D721Med (cell line): ENCODE measurements around the gene TMTC4.
"Not testable (repeated sequence)": the region's sequence is repeated elsewhere in the genome, so short reads cannot be mapped to it uniquely, and the experiment has no call there.

Source experiments
- DNase-seq: peaks from one replicate; pipeline ENCODE4 v3.0.0; 2011; ENCODE audit warnings: low spot score; ENCODE audit not compliant: insufficient read length
- FAIRE-seq: peaks from 2 replicates; lab custom pipeline; 2011; peaks lifted over from hg19 to GRCh38; lab: Jason Lieb, UNC
- TF ChIP-seq, protein P1 (sequence below): IDR thresholded peaks from 2 replicates; pipeline ENCODE4 v1.5.1; 2012; ENCODE audit warnings: mild to moderate bottlenecking, control low read depth; ENCODE audit not compliant: insufficient read depth; ENCODE audit errors: missing control alignments

The TMTC4 gene

DNA sequence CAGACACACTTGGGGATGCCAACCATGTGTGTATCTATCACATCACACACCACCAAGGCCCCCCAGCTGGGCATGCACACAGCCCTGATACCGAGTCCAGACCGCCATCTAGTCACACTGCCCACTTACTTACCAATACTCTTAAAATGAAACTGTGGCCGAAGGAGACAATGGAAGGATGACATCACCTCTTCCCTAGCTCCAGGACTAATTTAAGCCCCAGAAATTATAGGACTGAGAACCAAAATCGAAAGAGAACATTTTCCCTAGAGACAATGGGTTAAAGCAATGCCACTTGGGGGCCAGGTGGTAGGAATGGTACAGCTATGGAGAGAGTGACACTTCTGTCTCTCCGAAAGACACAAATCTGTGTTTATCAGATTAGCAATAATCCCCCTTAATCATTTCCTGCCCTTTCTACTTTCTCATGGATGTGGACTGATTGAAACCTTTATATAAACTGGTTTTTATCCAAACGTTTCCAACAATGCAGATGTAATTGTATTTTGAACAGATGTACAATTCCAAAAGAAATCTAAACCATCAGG, 85.3 kb downstream of the TMTC4 start:
- TF ChIP-seq, protein P1, sequence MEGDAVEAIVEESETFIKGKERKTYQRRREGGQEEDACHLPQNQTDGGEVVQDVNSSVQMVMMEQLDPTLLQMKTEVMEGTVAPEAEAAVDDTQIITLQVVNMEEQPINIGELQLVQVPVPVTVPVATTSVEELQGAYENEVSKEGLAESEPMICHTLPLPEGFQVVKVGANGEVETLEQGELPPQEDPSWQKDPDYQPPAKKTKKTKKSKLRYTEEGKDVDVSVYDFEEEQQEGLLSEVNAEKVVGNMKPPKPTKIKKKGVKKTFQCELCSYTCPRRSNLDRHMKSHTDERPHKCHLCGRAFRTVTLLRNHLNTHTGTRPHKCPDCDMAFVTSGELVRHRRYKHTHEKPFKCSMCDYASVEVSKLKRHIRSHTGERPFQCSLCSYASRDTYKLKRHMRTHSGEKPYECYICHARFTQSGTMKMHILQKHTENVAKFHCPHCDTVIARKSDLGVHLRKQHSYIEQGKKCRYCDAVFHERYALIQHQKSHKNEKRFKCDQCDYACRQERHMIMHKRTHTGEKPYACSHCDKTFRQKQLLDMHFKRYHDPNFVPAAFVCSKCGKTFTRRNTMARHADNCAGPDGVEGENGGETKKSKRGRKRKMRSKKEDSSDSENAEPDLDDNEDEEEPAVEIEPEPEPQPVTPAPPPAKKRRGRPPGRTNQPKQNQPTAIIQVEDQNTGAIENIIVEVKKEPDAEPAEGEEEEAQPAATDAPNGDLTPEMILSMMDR, result no peak
- FAIRE-seq (peak; percentile 94), DNase-seq (peak; percentile 55)

DNA sequence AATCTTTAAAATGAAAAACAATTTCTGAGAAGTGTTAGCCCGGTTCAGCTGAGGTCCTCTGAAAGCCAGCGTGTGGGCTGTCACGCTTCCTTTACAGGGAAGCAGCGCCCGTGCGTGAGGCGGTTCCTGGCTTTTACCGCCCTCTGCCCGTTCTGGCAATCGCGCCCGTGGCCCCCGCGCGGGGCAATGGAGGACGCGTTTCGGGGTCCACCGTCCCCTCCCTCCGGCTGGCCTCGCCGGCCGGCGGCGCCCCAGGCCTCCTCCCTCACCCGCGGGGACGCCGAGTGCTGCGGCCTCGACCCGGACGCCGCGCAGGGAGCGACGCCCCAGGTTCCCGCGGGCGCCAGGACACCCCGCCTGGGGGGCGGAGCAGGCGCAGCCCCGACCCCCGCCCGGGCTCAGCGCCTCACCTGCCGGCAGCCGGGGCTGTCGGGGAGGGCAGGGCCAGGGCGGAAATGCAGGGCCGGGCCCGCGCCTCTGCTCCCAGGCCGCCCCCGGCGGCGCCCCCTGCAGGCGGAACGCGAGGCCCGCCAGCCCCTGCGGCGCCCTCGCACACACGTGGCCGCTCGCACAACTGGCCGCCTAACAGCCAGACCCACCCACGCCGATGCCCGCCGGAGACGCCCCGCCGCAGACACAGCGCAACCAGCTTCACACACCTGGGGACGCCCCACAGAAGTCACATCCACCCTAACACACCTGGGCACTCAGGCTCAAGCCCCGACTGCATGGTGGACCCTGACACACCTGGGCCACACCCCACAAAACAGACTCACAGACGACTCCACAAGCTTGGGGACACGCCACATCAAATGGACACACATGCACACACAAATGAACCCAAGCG, 86.0 kb downstream of the TMTC4 start, which contains the start of gene GGACT:
Gene GGACT (minus strand): TSS at position 459 of the 847 bp plus-strand sequence. CDS start 56,198 bp downstream, outside the sequence.
- DNase-seq (peak; percentile 46), FAIRE-seq (no peak)

DNA sequence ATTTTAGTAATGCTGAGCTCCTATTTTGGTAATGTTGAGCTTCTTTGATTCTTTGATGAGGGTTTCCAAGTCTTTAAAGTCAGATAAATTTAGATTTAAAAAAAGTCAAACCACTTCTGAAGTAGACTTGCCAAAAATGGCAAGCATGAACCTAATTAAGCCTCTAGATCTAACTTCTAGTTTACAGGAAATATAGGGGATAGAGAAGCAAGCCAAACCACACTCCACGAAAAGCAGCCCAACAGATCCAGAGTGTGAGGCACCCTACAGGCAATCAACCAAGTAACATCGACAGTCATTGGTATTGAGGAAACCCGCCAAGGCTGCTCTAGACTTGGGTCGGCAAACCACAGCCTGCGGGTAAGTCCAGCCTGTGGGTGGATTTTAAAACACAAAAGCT, 89.7 kb downstream of the TMTC4 start:
- TF ChIP-seq, protein P1, result no peak
- DNase-seq (no peak), FAIRE-seq (no peak)

More for the DNA sequence above, 86.0 kb downstream of the TMTC4 start, which contains the start of gene GGACT:
- TF ChIP-seq, protein P1, result peak; percentile 41

DNA sequence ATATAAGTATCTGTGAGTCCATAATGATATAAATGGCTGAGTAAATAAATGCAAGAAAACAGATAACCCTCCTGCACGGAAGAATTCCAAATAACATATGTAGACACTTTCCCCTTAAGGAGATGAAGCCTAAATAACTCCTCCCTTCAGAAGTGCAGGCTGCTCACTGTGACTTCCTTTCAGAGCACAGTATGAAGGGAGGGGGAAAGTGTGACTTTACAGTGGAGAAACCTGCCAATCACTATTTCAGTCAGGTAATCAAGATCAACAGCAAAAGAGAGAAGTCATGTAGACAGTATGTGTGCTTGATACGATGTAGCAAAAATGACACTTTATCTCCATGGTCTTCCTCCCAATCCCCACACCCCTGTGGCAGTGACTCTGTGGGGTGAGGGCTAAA, 93.1 kb downstream of the TMTC4 start:
- no peak for DNase-seq
- TF ChIP-seq, protein P1, result no peak
- FAIRE-seq, result no peak

DNA sequence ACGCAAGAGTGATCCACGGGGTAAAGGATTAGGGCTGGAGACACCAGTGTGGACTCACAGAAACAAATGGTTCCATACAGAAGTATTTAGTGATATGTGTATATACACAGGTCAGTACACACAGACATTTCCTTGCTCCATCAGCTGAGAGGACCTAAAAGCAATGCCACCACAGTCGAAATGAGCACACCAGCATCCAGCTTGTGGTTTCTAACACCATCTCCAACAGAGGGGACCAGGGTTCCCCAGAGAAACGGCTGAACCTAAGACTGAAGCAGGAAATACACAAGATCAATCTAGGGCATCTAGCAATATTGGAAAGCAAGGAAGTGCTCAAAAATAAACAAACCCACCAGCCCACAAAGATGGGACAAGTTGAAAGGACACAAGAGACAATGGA, 93.6 kb downstream of the TMTC4 start:
- TF ChIP-seq, protein P1, result no peak
- DNase-seq, result no peak
- no peak for FAIRE-seq

DNA sequence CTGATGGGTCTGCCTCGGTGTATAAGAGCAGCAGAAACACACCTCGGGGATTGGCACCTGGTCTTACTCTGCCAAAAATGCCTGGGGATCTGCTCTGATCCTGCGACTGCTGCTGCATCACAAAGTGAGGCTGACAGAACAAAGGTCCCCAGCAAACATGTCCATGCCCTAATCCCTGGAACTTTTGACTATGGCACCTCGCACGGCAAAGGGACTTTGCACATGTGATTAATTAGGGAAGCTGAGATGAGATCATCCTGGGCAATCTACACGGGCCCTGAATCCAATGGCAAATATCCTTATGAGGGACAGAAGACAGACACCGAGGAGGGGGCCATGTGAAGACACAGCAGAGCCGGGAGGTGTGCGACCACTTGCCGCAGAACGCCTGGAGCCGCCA, 94.5 kb downstream of the TMTC4 start:
- no peak for FAIRE-seq
- DNase-seq, result no peak
- TF ChIP-seq, protein P1, result no peak

DNA sequence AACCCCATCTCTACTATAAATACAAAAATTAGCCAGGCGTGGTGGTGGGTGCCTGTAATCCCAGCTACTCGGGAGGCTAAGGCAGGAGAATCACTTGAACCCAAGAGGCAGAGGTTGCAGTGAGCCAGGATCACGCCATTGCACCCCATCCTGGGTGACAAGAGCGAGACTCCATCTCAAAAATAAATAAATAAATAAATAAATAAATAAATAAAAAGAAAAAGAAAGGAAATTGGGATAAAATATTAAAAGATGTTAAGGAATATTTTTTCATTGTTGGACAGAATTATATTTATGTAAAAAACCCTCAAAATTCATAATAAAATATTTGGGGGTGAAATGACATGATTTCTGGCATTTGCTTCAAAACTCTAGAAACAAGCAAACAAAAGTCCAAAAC, 97.4 kb downstream of the TMTC4 start:
- FAIRE-seq, result not testable (repeated sequence)

More for the DNA sequence above, 97.4 kb downstream of the TMTC4 start:
- not testable (repeated sequence) for DNase-seq
